Measurements from ENCODE around the gene IGSF3.
"Not testable (repeated sequence)": the region's sequence is repeated elsewhere in the genome, so short reads cannot be mapped to it uniquely, and the experiment has no call there.

The IGSF3 gene

GRCh38 chr1:116595065-116595840 is 72.3 kb downstream of the IGSF3 start:
- not testable (repeated sequence) for DNase-seq

DNA sequence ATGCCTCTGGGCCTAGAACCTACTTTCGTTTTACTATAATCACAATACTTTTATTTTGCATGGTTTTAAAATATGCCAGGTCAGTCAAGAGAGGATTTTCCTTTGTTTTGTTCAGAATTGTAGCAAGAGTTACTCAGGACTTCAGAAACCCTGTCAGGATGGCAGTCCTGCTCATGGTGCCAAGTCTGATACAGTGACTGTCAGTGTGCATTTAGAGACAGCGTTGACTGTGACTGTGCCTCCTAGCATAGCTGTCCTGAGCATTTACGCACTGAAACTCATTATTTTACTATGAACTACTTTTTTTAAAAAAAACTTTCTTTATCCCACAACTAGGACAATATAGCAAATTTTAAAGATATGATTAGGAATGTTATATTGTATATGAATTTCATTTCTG is 73.6 kb downstream of the IGSF3 start:
- not testable (repeated sequence) for DNase-seq

GRCh38 chr1:116593401-116593800 is 74.1 kb downstream of the IGSF3 start:
- not testable (repeated sequence) for DNase-seq

- not testable (repeated sequence) for DNase-seq
Measured at GRCh38 chr1:116591951-116592605, 75.5 kb downstream of the IGSF3 start.

DNA sequence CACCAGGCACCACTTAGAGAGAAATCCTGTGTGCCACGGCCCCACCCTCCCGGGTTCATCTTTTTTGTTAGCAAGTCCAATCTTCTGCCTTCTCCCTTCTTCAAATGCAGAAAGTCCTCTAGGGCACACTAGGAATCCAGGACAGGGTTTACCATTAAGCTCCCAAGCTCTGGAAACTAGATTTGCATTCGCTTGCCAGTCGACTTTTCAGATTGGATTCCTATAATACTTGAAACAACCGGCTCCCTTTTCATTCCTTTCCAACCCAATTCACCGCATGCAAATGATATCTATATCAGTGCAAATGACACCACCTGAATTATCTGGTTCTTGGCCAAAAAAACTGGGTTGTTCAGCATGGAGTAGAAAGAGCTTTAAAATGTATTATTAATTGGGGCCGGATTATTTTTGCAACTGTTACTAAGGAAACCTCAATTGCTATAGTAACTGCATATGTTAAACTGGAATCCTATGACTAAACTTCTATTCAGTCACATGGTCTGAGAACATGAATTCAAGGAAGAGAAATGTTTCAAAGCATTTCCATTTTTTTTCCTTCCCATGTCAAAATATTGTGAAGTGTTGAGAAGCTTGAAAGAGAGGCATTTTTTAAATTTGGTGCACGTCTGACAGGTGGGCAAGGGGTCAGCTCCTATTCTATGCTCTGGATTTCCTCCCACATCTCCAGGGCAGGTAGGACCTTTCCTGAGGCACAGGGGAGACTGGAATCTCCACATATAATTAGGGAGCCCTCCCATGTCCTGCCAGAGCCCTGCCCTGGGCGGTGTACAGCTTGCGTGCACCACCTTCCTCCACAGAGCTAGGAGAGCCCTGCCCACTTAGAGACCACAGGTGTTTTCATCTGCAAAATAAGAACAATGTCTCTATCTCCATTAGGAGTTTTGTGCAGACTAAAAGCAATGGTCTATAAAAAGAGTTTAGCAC is 76.3 kb downstream of the IGSF3 start:
- not testable (repeated sequence) for DNase-seq

GRCh38 chr1:116590359-116591005 is 77.1 kb downstream of the IGSF3 start:
- DNase-seq = not testable (repeated sequence)

DNA sequence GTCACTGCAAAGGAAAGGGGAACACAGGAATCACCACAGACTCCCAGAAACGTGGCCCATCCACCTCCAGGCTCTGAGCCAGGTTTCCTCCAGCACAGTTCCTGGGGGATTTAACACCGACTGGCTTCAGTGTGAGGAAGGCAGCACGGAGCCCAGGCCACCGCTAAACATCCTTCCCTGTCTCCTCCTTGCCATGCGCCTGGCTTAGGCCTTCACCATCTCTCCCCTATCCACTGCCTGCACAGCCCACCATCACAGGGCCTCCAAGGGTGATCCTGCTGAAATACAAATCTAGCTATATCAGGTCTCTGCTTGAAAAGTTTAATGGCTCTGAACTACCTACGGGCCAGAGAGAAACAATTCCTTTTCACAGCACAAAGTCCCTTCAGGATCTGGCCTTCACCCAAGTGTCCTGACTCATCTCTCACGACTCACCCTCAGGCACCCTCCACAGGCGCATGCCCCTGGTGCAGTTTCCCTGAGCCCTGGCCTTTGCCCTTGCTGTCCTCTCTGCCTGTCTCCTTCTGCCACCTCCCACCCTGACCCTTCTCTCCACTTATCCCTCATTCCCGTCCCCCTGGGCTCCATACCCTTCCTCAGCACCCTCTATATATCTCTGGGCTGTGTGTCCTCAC is 78.3 kb downstream of the IGSF3 start:
- DNase-seq = not testable (repeated sequence)

DNA sequence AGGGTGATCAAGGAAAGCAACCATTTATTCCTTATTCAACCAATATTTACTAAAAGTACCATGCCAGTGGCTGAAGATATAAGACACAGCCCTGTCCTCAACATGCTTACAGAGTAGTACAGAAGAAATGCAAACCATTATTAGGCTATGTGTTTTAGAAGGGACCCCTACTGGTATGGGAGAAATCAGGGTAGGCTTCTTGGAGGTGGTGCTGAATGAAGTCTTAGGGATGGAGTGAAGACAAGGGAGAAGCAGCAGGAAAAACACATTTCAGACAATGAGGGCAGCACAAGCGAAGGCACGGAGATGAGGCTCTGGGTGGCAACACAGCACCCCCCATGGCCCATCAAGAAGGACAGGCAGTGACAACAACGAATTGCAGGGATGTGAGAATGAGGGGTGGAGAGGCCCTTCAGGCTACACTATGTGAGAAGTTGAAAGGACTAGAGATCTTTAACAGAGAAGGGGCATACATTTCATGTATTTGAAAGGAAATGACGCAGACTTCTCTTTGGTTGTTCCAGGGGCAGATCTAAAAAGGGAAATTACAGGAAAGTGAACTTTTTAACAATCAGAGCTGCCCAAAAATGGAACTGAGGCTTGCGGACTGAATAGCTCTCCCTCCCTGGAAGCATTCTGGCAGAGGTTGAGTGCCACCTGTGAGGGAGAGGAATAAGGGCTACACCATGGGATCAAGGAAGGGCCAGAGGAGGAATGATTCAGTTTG is 79.9 kb downstream of the IGSF3 start:
- DNase-seq = no peak

DNA sequence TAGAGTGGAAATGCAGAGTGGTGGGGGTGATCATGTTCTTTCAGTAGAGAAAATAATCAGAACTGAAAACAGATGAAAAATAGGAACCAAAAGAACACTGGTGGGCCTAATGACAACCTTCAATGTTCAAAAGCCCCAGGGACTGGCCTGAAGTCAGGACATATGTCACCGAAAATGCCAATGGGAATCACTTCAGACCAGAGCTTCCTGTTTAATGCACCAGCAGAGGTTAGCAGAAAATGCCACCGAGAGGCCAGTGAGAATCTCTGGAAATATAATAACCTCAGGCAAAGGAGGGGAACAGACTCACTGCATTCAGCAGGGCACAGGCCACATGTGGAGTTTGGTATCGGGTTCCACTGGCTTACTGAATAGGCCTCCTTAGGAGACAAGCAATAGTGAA is 80.8 kb downstream of the IGSF3 start:
- DNase-seq = no peak

DNA sequence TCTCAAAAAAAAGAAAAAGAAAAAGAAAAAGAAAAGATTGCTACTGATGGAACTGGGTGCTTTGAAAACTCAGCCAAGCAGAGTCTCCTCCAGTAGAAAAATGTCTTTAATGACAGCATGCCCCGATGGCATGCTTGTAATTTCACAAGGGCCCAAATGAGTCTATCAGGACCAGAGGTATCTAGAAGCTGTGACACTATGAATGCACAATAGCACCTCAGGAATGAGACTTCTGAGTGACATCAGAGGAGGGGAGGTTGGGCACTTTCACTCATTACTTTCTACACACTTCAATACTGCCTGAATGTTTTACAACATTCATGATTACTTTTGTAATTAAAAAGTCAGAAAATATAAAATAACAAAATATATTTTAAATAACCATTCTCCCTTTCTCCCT is 81.6 kb downstream of the IGSF3 start:
- DNase-seq = no peak

DNA sequence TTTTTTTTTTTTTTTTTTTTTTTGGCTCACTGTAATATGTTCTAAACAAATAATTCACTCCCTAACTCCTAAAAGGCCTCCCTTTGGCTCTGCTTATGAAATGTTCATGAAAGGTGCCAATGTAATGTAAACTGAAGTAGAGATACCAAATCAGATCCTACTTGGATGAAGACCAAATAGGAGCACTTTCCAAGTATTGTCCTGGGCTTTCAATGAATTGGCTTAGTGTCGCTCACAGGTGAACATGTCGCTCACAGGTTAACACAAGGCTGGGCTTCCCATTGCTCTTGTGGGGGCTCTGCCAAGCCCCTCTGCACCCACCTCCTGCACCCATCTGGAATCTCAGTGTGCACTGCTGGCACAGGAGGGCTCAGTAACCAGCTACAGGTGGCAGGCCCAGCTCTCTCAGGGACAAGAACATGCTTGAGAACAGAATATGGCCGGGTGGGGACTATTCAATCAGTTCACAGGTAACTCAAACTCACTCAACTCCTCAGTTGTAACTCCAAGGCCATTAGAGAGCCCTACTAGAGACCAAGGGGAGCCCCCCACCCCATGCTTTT is 86.1 kb downstream of the IGSF3 start:
- DNase-seq = no peak

DNA sequence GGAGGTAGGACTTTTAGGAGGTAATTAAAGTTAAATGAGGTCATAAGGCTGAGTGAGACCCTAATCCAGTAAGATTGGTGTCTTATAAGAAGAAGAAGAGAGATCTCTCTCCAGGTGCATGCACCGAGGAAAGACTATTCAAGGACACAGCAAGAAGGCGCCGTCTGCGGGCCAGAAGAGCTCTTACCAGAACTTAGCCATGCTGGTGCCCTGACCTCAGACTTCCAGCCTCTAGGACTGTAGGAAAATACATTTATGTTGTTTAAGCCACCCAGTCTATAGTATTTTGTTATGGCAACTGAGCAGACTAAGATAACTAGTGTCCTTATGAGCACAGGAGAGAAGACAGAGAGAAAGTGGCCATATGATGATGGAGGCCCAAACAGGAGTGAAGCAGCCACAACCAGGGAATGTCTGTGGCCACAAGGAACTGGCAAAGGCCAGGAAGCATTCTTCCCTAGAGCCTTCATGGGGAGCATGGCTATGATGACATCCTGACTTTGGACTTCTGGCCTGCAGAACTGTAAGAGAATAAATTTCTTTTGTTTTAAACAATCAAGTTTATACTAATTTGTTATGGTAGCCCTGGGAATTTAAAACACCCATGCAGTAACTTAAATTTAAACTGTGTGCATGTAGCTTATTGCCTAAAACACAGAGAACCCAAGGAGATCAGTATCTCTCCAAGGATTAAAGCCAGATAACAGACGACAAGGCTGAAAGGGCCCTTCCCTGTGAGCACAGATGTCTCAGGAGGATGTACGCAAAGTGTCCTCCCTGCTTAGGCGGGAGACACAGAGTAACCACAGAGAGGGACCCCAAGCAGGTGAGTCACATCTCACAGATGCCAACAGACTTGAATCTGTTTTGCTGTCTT is 86.8 kb downstream of the IGSF3 start:
- no peak for DNase-seq

GRCh38 chr1:116579259-116579875 is 88.2 kb downstream of the IGSF3 start:
- DNase-seq = no peak

GRCh38 chr1:116578581-116578980 is 89.0 kb downstream of the IGSF3 start:
- DNase-seq = no peak

- DNase-seq = no peak
Measured at GRCh38 chr1:116577759-116578314, 89.7 kb downstream of the IGSF3 start.

GRCh38 chr1:116574581-116575291 is 92.8 kb downstream of the IGSF3 start:
- DNase-seq = peak; percentile 36

DNA sequence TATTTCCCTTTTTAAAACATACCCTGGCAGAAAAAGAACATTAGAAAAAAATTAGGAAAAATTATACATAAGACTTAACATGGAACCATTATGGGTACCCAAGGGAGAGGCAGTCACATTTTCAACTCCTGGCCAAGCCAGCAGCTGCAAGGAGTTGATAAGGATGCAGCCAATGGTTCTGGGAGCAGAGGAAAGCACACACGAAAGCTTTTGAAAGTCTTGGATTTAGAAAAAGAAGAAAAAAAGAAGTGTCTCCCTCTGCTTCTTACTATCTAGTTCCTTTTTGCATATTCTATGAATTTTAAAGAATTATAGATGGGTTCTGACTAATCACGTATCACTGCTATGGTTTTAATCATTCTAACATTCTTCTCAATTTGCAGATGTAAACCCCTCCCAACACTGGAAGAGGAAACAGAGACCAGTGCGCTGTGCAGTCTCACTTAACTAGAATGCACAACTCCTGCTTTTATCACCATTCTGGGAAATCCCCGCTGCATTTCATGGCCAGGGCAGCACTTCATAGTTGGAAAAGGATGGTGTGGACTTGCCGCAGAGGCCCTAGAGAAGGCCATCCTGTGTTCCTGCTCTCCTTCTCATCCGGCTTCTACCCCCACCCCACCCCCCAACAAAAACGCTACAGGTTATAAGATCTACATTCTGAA is 94.0 kb downstream of the IGSF3 start:
- no peak for DNase-seq
